GM12872 (cell line): Measurements from ENCODE around the gene ADPRM.
A peak's percentile ranks its signal among the peaks of the same experiment; 100 is the strongest.

Source experiments
- TF ChIP-seq, protein P1 (sequence below): IDR thresholded peaks from 3 replicates; pipeline ENCODE4 v1.5.1; 2011; ENCODE audit warnings: low read depth, mild to moderate bottlenecking, low read length, moderate library complexity; ENCODE audit not compliant: insufficient read depth

ADPRM gene

DNA sequence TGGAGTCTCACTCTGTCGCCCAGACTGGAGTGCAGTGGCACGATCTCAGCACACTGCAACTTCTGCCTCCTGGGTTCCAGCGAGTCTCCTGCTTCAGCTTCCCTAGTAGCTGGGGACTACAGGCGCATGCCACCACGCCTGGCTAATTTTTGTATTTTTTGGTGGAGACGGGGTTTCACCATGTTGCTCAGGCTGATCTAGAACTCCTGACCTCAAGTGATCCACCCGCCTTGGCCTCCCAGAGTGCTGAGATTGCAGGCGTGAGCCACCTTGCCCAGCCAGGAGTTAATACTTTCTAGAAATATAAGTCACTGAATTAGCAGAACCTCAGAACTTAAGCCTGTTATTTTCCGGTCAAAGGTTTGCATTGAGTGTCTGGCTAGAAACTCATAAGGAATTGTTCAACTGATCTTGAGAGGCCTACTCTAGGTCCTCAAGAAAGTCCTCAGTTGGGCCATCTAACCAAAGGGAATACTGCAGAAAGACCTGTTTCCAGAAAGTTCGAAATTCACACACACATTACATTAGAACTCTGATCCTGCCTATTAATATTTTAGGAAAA, 31.0 kb downstream of the ADPRM start:
- TF ChIP-seq, protein P1, sequence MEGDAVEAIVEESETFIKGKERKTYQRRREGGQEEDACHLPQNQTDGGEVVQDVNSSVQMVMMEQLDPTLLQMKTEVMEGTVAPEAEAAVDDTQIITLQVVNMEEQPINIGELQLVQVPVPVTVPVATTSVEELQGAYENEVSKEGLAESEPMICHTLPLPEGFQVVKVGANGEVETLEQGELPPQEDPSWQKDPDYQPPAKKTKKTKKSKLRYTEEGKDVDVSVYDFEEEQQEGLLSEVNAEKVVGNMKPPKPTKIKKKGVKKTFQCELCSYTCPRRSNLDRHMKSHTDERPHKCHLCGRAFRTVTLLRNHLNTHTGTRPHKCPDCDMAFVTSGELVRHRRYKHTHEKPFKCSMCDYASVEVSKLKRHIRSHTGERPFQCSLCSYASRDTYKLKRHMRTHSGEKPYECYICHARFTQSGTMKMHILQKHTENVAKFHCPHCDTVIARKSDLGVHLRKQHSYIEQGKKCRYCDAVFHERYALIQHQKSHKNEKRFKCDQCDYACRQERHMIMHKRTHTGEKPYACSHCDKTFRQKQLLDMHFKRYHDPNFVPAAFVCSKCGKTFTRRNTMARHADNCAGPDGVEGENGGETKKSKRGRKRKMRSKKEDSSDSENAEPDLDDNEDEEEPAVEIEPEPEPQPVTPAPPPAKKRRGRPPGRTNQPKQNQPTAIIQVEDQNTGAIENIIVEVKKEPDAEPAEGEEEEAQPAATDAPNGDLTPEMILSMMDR = no peak

DNA sequence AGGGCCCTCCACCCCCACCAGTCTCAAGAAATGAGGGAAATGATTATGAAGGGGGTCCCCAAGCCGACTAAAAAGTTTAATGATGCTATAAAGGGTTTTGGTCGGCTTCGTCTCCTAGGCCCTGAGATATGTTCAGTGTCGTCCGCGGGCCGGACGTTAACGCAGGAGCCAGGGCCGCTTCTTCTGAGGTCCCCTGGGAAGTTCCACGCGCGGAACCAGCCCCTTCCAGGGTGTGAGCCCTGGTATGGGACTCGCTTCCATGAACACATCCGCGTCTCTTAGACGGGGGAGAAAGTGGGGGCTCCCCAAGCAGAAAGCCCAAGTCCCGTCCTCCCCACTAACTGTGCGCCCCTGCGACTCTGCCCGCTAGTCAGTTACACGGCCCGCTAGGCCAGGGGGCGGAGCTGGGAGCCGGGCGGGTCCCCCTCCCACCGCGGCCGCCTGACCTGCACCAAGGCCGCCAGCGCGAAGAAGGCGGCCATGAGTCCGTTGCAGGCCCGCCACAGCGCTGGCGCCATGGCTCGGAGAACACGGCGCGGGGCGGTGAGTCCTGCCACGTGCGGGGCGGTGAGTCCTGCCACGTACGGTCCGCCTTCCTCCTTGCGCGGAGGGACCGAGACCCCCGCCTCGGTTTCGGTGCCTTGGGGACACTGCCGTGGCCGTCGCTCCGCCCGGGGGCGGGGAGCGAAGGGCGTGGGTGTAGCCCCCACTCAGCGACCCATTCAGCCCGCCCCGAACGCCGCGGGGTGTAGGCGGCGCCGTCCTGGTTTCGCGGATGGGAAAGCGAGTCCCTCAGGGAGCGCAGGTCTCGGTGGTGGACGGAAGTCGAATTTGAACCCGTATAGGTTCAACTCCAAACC, 32.2 kb downstream of the ADPRM start, which contains the start of gene TMEM220:
Gene TMEM220 (minus strand): TSS at position 690 of the 860 bp plus-strand sequence. CDS start 172 bp downstream, at position 518.
- TF ChIP-seq, protein P1 = no peak

DNA sequence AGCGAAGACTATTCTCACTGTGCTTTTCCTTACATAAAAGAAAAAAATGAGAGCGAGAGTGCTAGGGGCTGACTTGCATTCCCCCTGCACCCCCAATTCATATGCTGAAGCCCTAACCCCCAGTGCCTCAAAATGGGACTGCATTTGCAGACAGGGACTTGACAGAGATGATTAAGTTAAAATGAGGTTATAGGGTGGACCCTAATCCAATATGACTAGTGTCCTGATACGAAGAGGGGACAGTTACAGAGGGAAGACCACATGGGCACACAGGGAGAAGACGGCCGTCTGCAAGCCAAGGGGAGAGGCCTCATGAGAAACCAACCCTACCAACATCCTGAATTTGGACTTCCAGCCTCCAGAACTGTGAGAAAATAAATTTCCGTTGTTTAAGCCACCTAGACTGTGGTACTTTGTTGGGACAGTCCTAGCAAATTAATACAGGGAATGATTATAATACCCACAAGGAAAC, 34.0 kb downstream of the ADPRM start:
- TF ChIP-seq, protein P1 = no peak

DNA sequence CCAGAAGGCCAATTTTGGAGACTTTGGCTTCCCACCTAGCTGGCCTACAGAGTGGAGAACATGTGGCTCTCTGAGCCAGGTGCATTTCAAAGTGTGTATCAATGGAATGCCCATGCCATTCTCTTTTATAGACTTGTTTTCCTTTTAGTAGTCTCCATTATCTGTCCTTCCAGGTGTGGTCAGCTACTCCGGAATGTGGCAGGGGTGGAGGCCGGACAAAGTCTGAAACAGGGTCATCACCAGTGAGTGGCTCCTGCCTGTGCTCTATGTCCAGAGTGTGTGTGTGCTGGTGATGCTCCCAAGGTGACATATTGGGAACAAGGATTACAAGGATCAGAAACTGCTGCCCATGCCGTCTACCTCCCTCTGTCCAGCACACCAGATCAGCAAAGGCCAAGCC, 36.3 kb downstream of the ADPRM start:
- TF ChIP-seq, protein P1 = no peak

DNA sequence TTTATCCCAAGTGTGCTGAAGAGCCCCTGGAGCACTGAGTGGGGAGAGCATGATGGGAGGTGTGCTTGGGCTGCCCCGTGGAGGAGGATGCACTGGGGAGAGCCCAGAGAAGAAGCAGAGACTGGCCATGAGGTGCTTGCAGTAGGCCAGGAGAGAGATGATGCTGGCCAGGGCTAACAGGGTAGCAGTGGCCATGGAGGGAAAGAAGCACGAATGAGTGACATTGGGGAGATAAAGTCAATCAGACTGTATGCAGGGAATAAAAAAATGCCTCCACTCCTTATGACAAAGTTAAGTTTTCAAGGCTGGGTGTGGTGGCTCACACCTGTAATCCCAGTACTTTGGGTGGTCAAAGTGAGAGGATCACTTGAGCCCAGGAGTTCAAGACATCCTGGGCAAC, 37.9 kb downstream of the ADPRM start:
- TF ChIP-seq, protein P1 = no peak

DNA sequence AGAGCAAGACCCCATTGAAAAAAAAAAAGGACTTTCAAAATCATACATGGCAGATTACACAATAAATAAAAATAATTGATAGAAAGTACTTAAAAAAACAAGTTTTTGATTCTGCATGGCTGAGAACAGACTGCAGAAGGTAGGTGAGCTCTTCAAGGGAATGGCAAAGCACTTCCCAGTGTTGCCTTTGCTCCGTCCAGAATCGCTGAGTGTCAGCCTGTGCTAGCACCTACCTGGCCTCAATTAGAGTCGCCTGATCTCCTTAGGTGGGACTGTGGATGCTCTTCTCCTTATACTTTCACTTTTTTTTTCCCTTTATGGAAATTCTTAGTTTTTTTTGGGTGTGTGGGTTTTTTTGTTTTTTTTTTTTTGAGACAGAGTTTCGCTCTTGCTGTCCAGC, 38.4 kb downstream of the ADPRM start:
- TF ChIP-seq, protein P1 = no peak

DNA sequence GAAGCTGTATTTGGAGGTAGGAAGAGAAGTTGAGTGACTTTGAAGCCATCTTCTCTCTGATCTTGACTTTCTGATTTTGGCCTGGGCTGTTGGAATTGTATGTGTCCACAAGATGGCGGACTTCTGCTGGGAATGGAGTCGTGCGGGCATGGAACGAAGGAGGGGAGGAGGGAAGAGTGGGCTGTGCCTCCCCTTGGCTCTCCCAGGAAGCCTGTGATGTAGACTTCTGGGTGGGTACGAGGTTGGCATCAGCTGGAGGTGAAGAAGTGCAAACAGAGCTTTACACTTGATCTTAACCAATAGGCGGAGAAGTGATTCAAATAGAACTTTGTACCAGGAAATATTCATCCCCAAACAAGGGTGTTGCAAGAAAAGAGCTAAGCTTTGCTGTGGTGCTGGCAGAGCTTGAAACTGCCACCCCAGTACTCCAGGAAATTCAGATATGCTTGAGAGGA, 39.8 kb downstream of the ADPRM start:
- TF ChIP-seq, protein P1 = peak; percentile 67
